ENCODE results near the gene YES1. TPM values are rescaled to one million over a fixed set of nuclear protein-coding genes. Genes with fewer than 3 reads are reported as not detected.

The YES1 gene
- total RNA-seq, 5 donors from 2014 or later (not counting 1 experiment from before 2014, with no cell fraction given), result 7.4 to 16.3 (median 8.2) TPM

- Histone ChIP-seq H3K27ac (ENCODE audit: low read length) (no peak overlapping the region), H3K4me1 (ENCODE audit: control insufficient read depth in 1 of 2, extremely low read depth in 1 of 2, insufficient read depth in 2 of 2, low read length in 2 of 2) (peaks cover 29 to 32% of the 10 kb centered on the region in 2 experiments), H3K4me3 (ENCODE audit: control insufficient read depth in 1 of 2, extremely low read depth in 1 of 2, low read length in 1 of 2) (no peak overlapping the region), H3K9me3 (no peaks in the 10 kb centered on the region), H3K27me3 (replicated peaks in 1 of 2; ENCODE audit: control insufficient read depth in 2 of 2, extremely low read depth in 1 of 2, insufficient read depth in 2 of 2, low read length in 1 of 2) (peaks cover 0 to 11% of the 10 kb centered on the region in 2 experiments), H3K36me3 (ENCODE audit: control insufficient read depth in 2 of 2, extremely low read depth in 1 of 2, insufficient read depth in 1 of 2, low read length in 1 of 2) (no peaks in the 10 kb centered on the region)
- ChIA-PET CTCF (interaction anchor here (0.7 to 0.9 kb wide), 2 partner anchors 15 to 517 kb away, joined by 3 read pairs; no protein-coding TSS in a partner anchor), POLR2A (interaction anchor here in 1 of 2 donors (0.5 kb wide), 1 partner anchor 1382 kb away, joined by 7 read pairs; no protein-coding TSS in a partner anchor)
- Mint-ChIP-seq H3K27me3 (no peaks in the 10 kb centered on the region), H3K9me3 (no peaks in the 10 kb centered on the region), H3K27ac (peak overlapping the region in 1 of 2 donors; percentile 30), H3K4me1 (peaks cover 38 to 43% (median 43%) of the 10 kb centered on the region in 3 donors), H3K4me3 (no peak overlapping the region), H3K36me3 (no peaks in the 10 kb centered on the region)
- WGBS (ENCODE audit: insufficient coverage), result no CpG with 5 or more reads among the region's 3 CpGs
- DNase-seq (no peak), ATAC-seq (replicated peaks in 1 of 4) (no peak)
Measured at GRCh38 chr18:815353-815752, 3.3 kb upstream of the YES1 start.

- Histone ChIP-seq H3K4me3 (ENCODE audit: control insufficient read depth in 1 of 2, extremely low read depth in 1 of 2, low read length in 1 of 2) (no peak overlapping the region), H3K4me1 (ENCODE audit: control insufficient read depth in 1 of 2, extremely low read depth in 1 of 2, insufficient read depth in 2 of 2, low read length in 2 of 2) (peaks cover 29 to 38% of the 10 kb centered on the region in 2 experiments), H3K27ac (ENCODE audit: low read length) (no peak overlapping the region), H3K36me3 (ENCODE audit: control insufficient read depth in 2 of 2, extremely low read depth in 1 of 2, insufficient read depth in 1 of 2, low read length in 1 of 2) (no peaks in the 10 kb centered on the region), H3K9me3 (no peaks in the 10 kb centered on the region), H3K27me3 (replicated peaks in 1 of 2; ENCODE audit: control insufficient read depth in 2 of 2, extremely low read depth in 1 of 2, insufficient read depth in 2 of 2, low read length in 1 of 2) (peaks cover 0 to 5% of the 10 kb centered on the region in 2 experiments)
- Mint-ChIP-seq H3K9me3 (no peaks in the 10 kb centered on the region), H3K27ac (peak overlapping the region in 1 of 2 donors; percentile 62), H3K27me3 (peaks cover 0 to 2% of the 10 kb centered on the region in 2 donors), H3K4me3 (peak overlapping the region in 1 of 3 donors; percentile 95), H3K4me1 (peaks cover 47 to 52% (median 50%) of the 10 kb centered on the region in 3 donors), H3K36me3 (no peaks in the 10 kb centered on the region)
- ATAC-seq (replicated peaks in 1 of 4), result no peak
- DNase-seq, result peak in 2 of 35 experiments; percentile 4 to 16
- ChIA-PET POLR2A (no interaction called here), CTCF (interaction anchor here (0.7 to 2.5 kb wide), 11 partner anchors 9 to 516 kb away, joined by 3 to 40 read pairs (median 5); partner anchors contain the start of gene ENOSF1 (in 1 of the 2))
- 83% methylated on average over 2 of the region's 4 CpGs for WGBS (ENCODE audit: insufficient coverage)
Measured at GRCh38 chr18:814300-815084, 2.5 kb upstream of the YES1 start.

DNA sequence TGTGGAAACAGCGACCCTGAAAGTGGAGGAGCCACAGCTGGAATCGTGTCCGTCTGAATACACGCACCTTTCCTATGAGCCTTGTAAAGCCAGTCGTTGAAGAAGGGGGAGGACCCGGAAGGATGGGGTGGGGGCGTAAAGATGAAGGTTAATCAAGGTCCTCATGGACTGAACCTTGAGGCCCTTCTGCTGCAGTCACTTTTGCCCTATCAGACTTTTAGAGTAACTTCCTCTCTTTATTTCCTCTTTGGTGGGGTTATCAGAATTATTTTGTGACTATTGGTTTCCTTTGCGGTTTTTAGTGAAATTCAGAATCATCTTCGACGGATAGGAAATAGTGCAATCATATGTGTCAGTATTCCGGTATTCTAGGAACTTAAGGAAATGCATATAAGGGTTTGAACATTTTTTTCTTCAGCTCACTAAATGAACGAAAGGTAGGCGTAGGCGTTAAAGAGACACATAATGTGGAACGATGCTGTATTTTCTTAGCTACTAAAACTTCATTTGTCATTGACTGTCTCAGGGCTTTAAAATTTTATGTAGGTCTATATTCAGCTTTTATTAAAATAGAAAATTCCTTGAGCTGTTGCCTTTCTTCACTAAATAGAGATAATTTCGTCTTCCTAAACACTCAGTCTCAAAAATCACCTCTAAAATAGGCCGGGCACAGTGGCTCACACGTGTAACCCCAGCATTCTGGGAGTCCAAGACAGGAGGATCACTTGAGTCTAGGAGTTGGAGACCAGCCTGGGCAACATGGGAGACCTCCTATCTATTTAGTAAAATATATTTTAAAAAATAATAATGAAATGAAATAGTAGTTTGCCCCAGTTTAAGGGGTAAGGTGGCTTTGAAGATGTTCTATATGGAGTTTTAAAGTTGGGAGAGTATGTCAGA is 1.4 kb upstream of the YES1 start:
- Mint-ChIP-seq H3K27ac (peak overlapping the region; percentile 97 to 98), H3K4me3 (peak overlapping the region; percentile 93 to 95 (median 94)), H3K9me3 (no peaks in the 10 kb centered on the region), H3K4me1 (peaks cover 57 to 61% (median 60%) of the 10 kb centered on the region in 3 donors), H3K27me3 (peaks cover 0 to 2% of the 10 kb centered on the region in 2 donors), H3K36me3 (no peaks in the 10 kb centered on the region)
- H3K4me3 ChIP-seq (ENCODE audit: control insufficient read depth in 1 of 2, extremely low read depth in 1 of 2, low read length in 1 of 2), result peak overlapping the region; percentile 91 to 92
- peaks cover 33 to 47% of the 10 kb centered on the region in 2 experiments for H3K4me1 ChIP-seq (ENCODE audit: control insufficient read depth in 1 of 2, extremely low read depth in 1 of 2, insufficient read depth in 2 of 2, low read length in 2 of 2)
- peak overlapping the region; percentile 96 for H3K27ac ChIP-seq (ENCODE audit: low read length)
- DNase-seq, result peak in 14 of 35 experiments; percentile 25 to 61 (median 44)
- H3K36me3 ChIP-seq (ENCODE audit: control insufficient read depth in 2 of 2, extremely low read depth in 1 of 2, insufficient read depth in 1 of 2, low read length in 1 of 2), result no peaks in the 10 kb centered on the region
- CTCF ChIA-PET, result interaction anchor here (0.7 to 2.5 kb wide), 10 partner anchors 16 to 218 kb away, joined by 3 to 40 read pairs (median 6); partner anchors contain the start of gene ENOSF1 (in 1 of the 2)
- H3K9me3 ChIP-seq, result no peaks in the 10 kb centered on the region
- POLR2A ChIA-PET, result interaction anchor here (0.8 to 1.4 kb wide), 5 partner anchors 15 to 101 kb away, joined by 3 to 7 read pairs (median 3); partner anchors contain the start of gene ENOSF1 (in 1 of the 2)
- H3K27me3 ChIP-seq (replicated peaks in 1 of 2; ENCODE audit: control insufficient read depth in 2 of 2, extremely low read depth in 1 of 2, insufficient read depth in 2 of 2, low read length in 1 of 2), result peaks cover 0 to 4% of the 10 kb centered on the region in 2 experiments
- peak; percentile 16 to 44 (median 34) for ATAC-seq (replicated peaks in 1 of 4)
- WGBS (ENCODE audit: insufficient coverage), result 9% methylated on average over 11 of the region's 18 CpGs

DNA sequence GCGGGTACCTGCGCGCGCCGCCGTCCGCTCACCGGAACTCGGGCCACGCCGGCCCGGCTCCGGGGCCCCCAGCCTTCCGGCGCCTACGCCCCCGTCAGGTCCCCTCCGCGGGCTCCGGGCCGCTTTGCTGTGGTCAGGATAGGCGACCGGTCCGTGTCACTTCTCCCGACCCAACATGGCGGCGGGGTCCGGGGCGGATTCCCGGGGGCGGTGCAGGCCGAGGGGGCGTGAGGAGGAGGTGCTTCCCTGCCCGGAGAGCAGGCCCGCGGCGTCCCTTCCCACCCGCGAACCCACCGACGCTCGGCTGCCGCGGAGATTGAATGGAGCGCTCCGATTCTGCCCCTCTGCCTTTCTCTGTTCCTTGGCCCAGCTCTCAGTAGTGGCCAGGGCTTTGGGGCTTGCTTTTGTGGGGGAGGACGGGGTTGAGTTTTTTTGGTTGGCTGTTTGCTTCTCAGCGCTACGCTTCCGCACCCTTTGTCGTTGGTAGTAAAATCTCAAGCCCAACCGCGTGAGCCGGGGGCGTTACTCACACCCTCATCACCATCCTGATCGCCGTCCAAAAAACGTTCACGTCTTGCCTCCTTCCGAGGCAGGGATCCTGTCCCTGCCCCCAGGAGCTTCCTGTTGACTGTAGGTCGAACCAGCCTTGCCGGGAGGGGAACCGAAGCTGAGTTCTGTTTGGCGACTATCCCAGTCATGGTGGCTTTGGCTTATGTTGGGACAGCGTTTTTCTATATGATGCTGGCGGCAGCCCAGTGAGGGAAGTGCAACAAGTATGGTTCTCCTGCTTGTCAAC is 532 bp upstream of the YES1 start:
- ChIA-PET CTCF (interaction anchor here (0.6 to 2.5 kb wide), 7 partner anchors 18 to 576 kb away, joined by 3 to 40 read pairs (median 9); partner anchors contain the start of gene ENOSF1 (in 1 of the 2)), POLR2A (interaction anchor here (0.6 to 1.4 kb wide), 6 partner anchors 13 to 100 kb away, joined by 3 to 7 read pairs (median 4); partner anchors contain the start of gene ENOSF1 (in 1 of the 2))
- Mint-ChIP-seq H3K36me3 (no peaks in the 10 kb centered on the region), H3K27ac (peak overlapping the region; percentile 97 to 98), H3K4me3 (peak overlapping the region; percentile 93 to 95 (median 94)), H3K27me3 (peaks cover 0 to 2% of the 10 kb centered on the region in 2 donors), H3K9me3 (no peaks in the 10 kb centered on the region), H3K4me1 (peaks cover 65 to 70% (median 68%) of the 10 kb centered on the region in 3 donors)
- DNase-seq (peak; percentile 63 to 85 (median 75)), ATAC-seq (replicated peaks in 1 of 4) (peak; percentile 65 to 75 (median 70))
- peak overlapping the region; percentile 91 to 92 for H3K4me3 ChIP-seq (ENCODE audit: control insufficient read depth in 1 of 2, extremely low read depth in 1 of 2, low read length in 1 of 2)
- H3K4me1 ChIP-seq (ENCODE audit: control insufficient read depth in 1 of 2, extremely low read depth in 1 of 2, insufficient read depth in 2 of 2, low read length in 2 of 2), result peaks cover 40 to 53% of the 10 kb centered on the region in 2 experiments
- peaks cover 0 to 4% of the 10 kb centered on the region in 2 experiments for H3K27me3 ChIP-seq (replicated peaks in 1 of 2; ENCODE audit: control insufficient read depth in 2 of 2, extremely low read depth in 1 of 2, insufficient read depth in 2 of 2, low read length in 1 of 2)
- H3K27ac ChIP-seq (ENCODE audit: low read length), result peak overlapping the region; percentile 96
- no peaks in the 10 kb centered on the region for H3K36me3 ChIP-seq (ENCODE audit: control insufficient read depth in 2 of 2, extremely low read depth in 1 of 2, insufficient read depth in 1 of 2, low read length in 1 of 2)
- WGBS (ENCODE audit: insufficient coverage), result under 1% methylated on average over 38 of the region's 66 CpGs
- H3K9me3 ChIP-seq, result no peaks in the 10 kb centered on the region

GRCh38 chr18:811182-811891 is 705 bp downstream of the YES1 start:
- peak in 1 of 35 experiments; percentile 35 for DNase-seq
- WGBS (ENCODE audit: insufficient coverage), result 1% methylated on average over 22 of the region's 30 CpGs
- no peaks in the 10 kb centered on the region for H3K9me3 ChIP-seq
- H3K27me3 ChIP-seq (replicated peaks in 1 of 2; ENCODE audit: control insufficient read depth in 2 of 2, extremely low read depth in 1 of 2, insufficient read depth in 2 of 2, low read length in 1 of 2), result peaks cover 0 to 4% of the 10 kb centered on the region in 2 experiments
- ATAC-seq (replicated peaks in 1 of 4), result no peak
- Mint-ChIP-seq H3K36me3 (no peaks in the 10 kb centered on the region), H3K4me3 (peak overlapping the region; percentile 86 to 95 (median 92)), H3K27ac (peak overlapping the region; percentile 85 to 89), H3K9me3 (no peaks in the 10 kb centered on the region), H3K27me3 (peaks cover 0 to 2% of the 10 kb centered on the region in 2 donors), H3K4me1 (peaks cover 71 to 76% (median 74%) of the 10 kb centered on the region in 3 donors)
- H3K4me3 ChIP-seq (ENCODE audit: control insufficient read depth in 1 of 2, extremely low read depth in 1 of 2, low read length in 1 of 2), result peak overlapping the region; percentile 91 to 92
- H3K4me1 ChIP-seq (ENCODE audit: control insufficient read depth in 1 of 2, extremely low read depth in 1 of 2, insufficient read depth in 2 of 2, low read length in 2 of 2), result peaks cover 44 to 53% of the 10 kb centered on the region in 2 experiments
- H3K27ac ChIP-seq (ENCODE audit: low read length), result peak overlapping the region; percentile 96
- POLR2A ChIA-PET, result interaction anchor here in 1 of 2 donors (0.6 to 1.0 kb wide), 3 partner anchors 15 to 27 kb away, joined by 3 to 4 read pairs (median 3); no protein-coding TSS in a partner anchor
- no peaks in the 10 kb centered on the region for H3K36me3 ChIP-seq (ENCODE audit: control insufficient read depth in 2 of 2, extremely low read depth in 1 of 2, insufficient read depth in 1 of 2, low read length in 1 of 2)
- CTCF ChIA-PET, result interaction anchor here (0.6 to 2.5 kb wide), 8 partner anchors 11 to 68 kb away, joined by 3 to 9 read pairs (median 3); no protein-coding TSS in a partner anchor

Measured in T-cell (primary cell).